B cell (primary cell): ENCODE results near the gene C6orf89. TPM values are rescaled to one million over a fixed set of nuclear protein-coding genes. Genes with fewer than 3 reads are reported as not detected.

Experiments
- ATAC-seq: fragments of 200-7000 bp; cut with Tn5 transposase; one replicate; pipeline ENCODE4 v1.10.0; 2021; ENCODE audit warnings: low read depth, mild to moderate bottlenecking, moderate number of reproducible peaks, moderate library complexity
- CTCF ChIA-PET: fragments of 350-600 bp; sonication (Branson Sonifier 250); formaldehyde crosslinking; loops from one replicate; lab custom pipeline; 2021; ENCODE audit warnings: antibody characterized with exemption, inconsistent platforms; lab: Charles Lee
- POLR2A ChIA-PET: fragments of 350-600 bp; sonication (Branson Sonifier 250); formaldehyde crosslinking; loops from one replicate; lab custom pipeline; 2021; ENCODE audit warnings: antibody characterized with exemption; lab: Charles Lee
- DNase-seq: peaks from one replicate; pipeline ENCODE4 v3.0.0; 2013
- H2AFZ ChIP-seq: 2 replicates; pipeline ENCODE4 v1.6.1; 2012; ENCODE audit warnings: mild to moderate bottlenecking, low read depth, low read length; ENCODE audit not compliant: insufficient read depth, poor library complexity, severe bottlenecking
- H3K27ac ChIP-seq, 2 donors: 1 replicate in 1 of 2; 2 replicates in 1 of 2; pipeline ENCODE4 v1.5.1; 2012 to 2013; ENCODE audit warnings: low read length in 2 of 2, mild to moderate bottlenecking in 2 of 2, moderate library complexity in 1 of 2
- H3K27me3 ChIP-seq, 4 experiments: fragments of 200-600 bp in 1 of 4; sonication (generic) in 1 of 4; replicated peaks in 1 of 4; 1 replicate in 2 of 4; 2 replicates in 2 of 4; pipeline versions ENCODE4 v1.6.1 to v1.7.0; 2013 to 2016; ENCODE audit warnings: low read length in 3 of 4, mild to moderate bottlenecking in 2 of 4, mixed read lengths in 1 of 4, moderate library complexity in 1 of 4; ENCODE audit not compliant: insufficient read depth in 4 of 4, control insufficient read depth in 3 of 4; ENCODE audit errors: control extremely low read depth in 1 of 4
- H3K36me3 ChIP-seq, 2 experiments: replicated peaks in 1 of 2; 1 replicate in 1 of 2; 2 replicates in 1 of 2; pipeline versions ENCODE4 v1.6.1 to v1.7.1; 2013; ENCODE audit warnings: low read length in 1 of 2; ENCODE audit not compliant: insufficient read depth in 2 of 2, control insufficient read depth in 1 of 2; ENCODE audit errors: control extremely low read depth in 1 of 2, extremely low read depth in 1 of 2
- H3K4me1 ChIP-seq, 2 donors: fragments of 200-600 bp in 1 of 2; sonication (generic) in 1 of 2; 1 replicate in 1 of 2; 2 replicates in 1 of 2; pipeline versions ENCODE4 v1.5.1 to v1.6.1; 2013 to 2017; ENCODE audit warnings: low read length in 2 of 2; ENCODE audit not compliant: control insufficient read depth in 2 of 2, insufficient read depth in 2 of 2
- H3K4me2 ChIP-seq: replicated peaks from 2 replicates; pipeline ENCODE3; 2012; ENCODE audit warnings: mild to moderate bottlenecking, low read depth, low read length; ENCODE audit not compliant: poor library complexity, severe bottlenecking
- H3K4me3 ChIP-seq, 5 experiments: fragments of 200-600 bp in 1 of 5; sonication (generic) in 1 of 5; 1 replicate in 3 of 5; 2 replicates in 2 of 5; pipeline versions ENCODE4 v1.5.1 to v1.7.0; 2011 to 2016; ENCODE audit warnings: low read length in 4 of 5, mild to moderate bottlenecking in 4 of 5, low read depth in 2 of 5, control low read depth in 1 of 5, moderate library complexity in 1 of 5; ENCODE audit not compliant: insufficient read depth in 1 of 5; ENCODE audit errors: control extremely low read depth in 1 of 5, extremely low read depth in 1 of 5
- H3K79me2 ChIP-seq: fragments of 200-600 bp; sonication (generic); one replicate; pipeline ENCODE4 v1.6.0; 2016; ENCODE audit warnings: low read length; ENCODE audit not compliant: control insufficient read depth, insufficient read depth
- H3K9ac ChIP-seq: fragments of 200-600 bp; sonication (generic); 2 replicates; pipeline ENCODE4 v1.6.1; 2017; ENCODE audit warnings: mild to moderate bottlenecking, low read length, moderate library complexity
- H3K9me3 ChIP-seq, 3 donors: one replicate each; pipeline versions ENCODE4 v1.6.1 to v1.7.1; 2013; ENCODE audit warnings: low read length in 2 of 3; ENCODE audit not compliant: control insufficient read depth in 2 of 3, insufficient read depth in 1 of 3; ENCODE audit errors: control extremely low read depth in 1 of 3
- H4K20me1 ChIP-seq: 2 replicates; pipeline ENCODE4 v1.6.0; 2012; ENCODE audit warnings: mild to moderate bottlenecking, low read length; ENCODE audit not compliant: insufficient read depth, control insufficient read depth, poor library complexity, severe bottlenecking
- H3K27ac Mint-ChIP-seq: one replicate; pipeline ENCODE4 v1.8.0; 2021; ENCODE audit warnings: mixed read lengths
- H3K27me3 Mint-ChIP-seq: one replicate; pipeline ENCODE4 v1.8.0; 2021; ENCODE audit warnings: mixed read lengths
- H3K4me1 Mint-ChIP-seq: one replicate; pipeline ENCODE4 v1.8.0; 2021; ENCODE audit warnings: mixed read lengths
- H3K4me3 Mint-ChIP-seq: one replicate; pipeline ENCODE4 v1.8.0; 2021; ENCODE audit warnings: mixed read lengths
- H3K9me3 Mint-ChIP-seq: one replicate; pipeline ENCODE4 v1.8.0; 2022; ENCODE audit warnings: mixed read lengths; ENCODE audit not compliant: insufficient read depth
- CTCF ChIP-seq: fragments of 200-600 bp; IDR thresholded peaks from one replicate; pipeline ENCODE4 v1.8.0; 2022; ENCODE audit warnings: antibody characterized with exemption, mild to moderate bottlenecking
- EZH2 ChIP-seq: IDR thresholded peaks from 2 replicates; pipeline ENCODE4 v1.6.1; 2012; ENCODE audit warnings: borderline replicate concordance, low read depth, mild to moderate bottlenecking, moderate library complexity, low read length; ENCODE audit not compliant: insufficient read depth, poor library complexity, severe bottlenecking
- WGBS: methylation state at CpG from one replicate; pipeline ENCODE4 v1.1.5; 2013; ENCODE audit warnings: missing lambda C conversion rate; ENCODE audit not compliant: insufficient coverage; 5-methylcytosine and 5-hydroxymethylcytosine counted together
- intact Hi-C: fragments of 100-400 bp; cut with micrococcal nuclease; formaldehyde crosslinking; loops from one replicate; pipeline ENCODE4 v1.10.0; 2022
- polyA plus RNA-seq: library from polyadenylated mRNA; depleted of rRNA; stranded (reverse); fragments of >200 nt; gene quantifications from 2 replicates; pipeline ENCODE4 v1.2.3, GENCODE V29; 2012
- total RNA-seq, 2 donors: library from RNA; stranded (reverse); fragments of 120-200 nt in 1 of 2; gene quantifications; 1 replicate in 1 of 2; 2 replicates in 1 of 2; pipeline versions ENCODE4 v1.2.3 to v1.2.4, GENCODE V29; 2013 to 2022

Gene C6orf89
- total and polyA plus RNA-seq, 2 donors (not counting 1 experiment from before 2014, with no cell fraction given) = 13.0 to 35.3 TPM

GRCh38 chr6:36970892-36971842, 85.4 kb downstream of the C6orf89 start:
- no peaks in the 10 kb centered on the region for H3K79me2 ChIP-seq
- H3K9me3 ChIP-seq = no peaks in the 10 kb centered on the region
- WGBS = 85% methylated on average over 16 of the region's 17 CpGs
- H3K4me2 ChIP-seq = no peak overlapping the region
- Mint-ChIP-seq H3K4me1 (no peaks in the 10 kb centered on the region), H3K4me3 (no peak overlapping the region), H3K27me3 (no peaks in the 10 kb centered on the region), H3K27ac (no peak overlapping the region), H3K9me3 (no peaks in the 10 kb centered on the region)
- H3K36me3 ChIP-seq = peaks cover 2 to 92% of the 10 kb centered on the region in 2 experiments
- H2AFZ ChIP-seq = no peak overlapping the region
- ChIA-PET CTCF (interaction anchor here (1.0 to 1.9 kb wide), 3 partner anchors 47 to 239 kb away, joined by 3 to 5 read pairs (median 4); no protein-coding TSS in a partner anchor), POLR2A (no interaction called here)
- no peak for DNase-seq
- no peak overlapping the region for H3K4me3 ChIP-seq
- intact Hi-C loops = no loop called here
- no peak overlapping the region for H3K9ac ChIP-seq
- no peak overlapping the region for H3K27ac ChIP-seq
- no peaks in the 10 kb centered on the region for H3K4me1 ChIP-seq
- no peaks in the 10 kb centered on the region for H3K27me3 ChIP-seq
- ATAC-seq = no peak
- H4K20me1 ChIP-seq = peaks cover 10% of the 10 kb centered on the region
- TF ChIP-seq CTCF (no peak), EZH2 (no peak)
